Sigmoid colon (tissue), 4 donors: ENCODE measurements around the gene DUSP22.

Experiments used
- CTCF ChIP-seq, 4 experiments: fragments of 450-650 bp in 3 of 4; fragments of 200-600 bp in 1 of 4; IDR thresholded peaks; one replicate each; pipeline ENCODE4 v1.5.1; 2016 to 2019; ENCODE audit warnings: antibody characterized with exemption in 4 of 4, mild to moderate bottlenecking in 3 of 4, moderate library complexity in 2 of 4
- EP300 ChIP-seq, 4 donors: sonication (generic); formaldehyde crosslinking; IDR thresholded peaks; one replicate each; pipeline ENCODE4 v1.6.1; 2017; ENCODE audit warnings: antibody characterized with exemption in 4 of 4
- POLR2A ChIP-seq, 2 donors: fragments of 450-650 bp; IDR thresholded peaks; one replicate each; pipeline ENCODE4 v1.6.1; 2016; ENCODE audit warnings: antibody characterized with exemption in 2 of 2, mild to moderate bottlenecking in 2 of 2, moderate library complexity in 2 of 2
- POLR2AphosphoS5 ChIP-seq, 4 donors: sonication (generic); formaldehyde crosslinking; IDR thresholded peaks; one replicate each; pipeline ENCODE4 v1.6.1; 2017; ENCODE audit warnings: antibody characterized with exemption in 4 of 4

- TF ChIP-seq POLR2A (IDR thresholded peaks at IDR 0.05) = no peak
- no peak for TF ChIP-seq CTCF (IDR thresholded peaks at IDR 0.05)
- TF ChIP-seq POLR2AphosphoS5 (IDR thresholded peaks at IDR 0.05) = no peak
- no peak for TF ChIP-seq EP300 (IDR thresholded peaks at IDR 0.05)
Observed at GRCh38 chr6:357261-357790, 65.0 kb downstream of the DUSP22 start.
